Measurements from ENCODE around the gene ECHS1. TPM values are rescaled to one million over a fixed set of nuclear protein-coding genes. Genes with fewer than 3 reads are reported as not detected.

ECHS1 gene
- polyA plus RNA-seq, 3 donors = 34.6 to 102 (median 85.1) TPM

GRCh38 chr10:133383551-133383950, 10.4 kb upstream of the ECHS1 start:
- H3K9me3 Mint-ChIP-seq = peaks cover 0 to 2% (median 0%) of the 10 kb centered on the region in 7 donors
- H3K4me3 Mint-ChIP-seq = no peak overlapping the region
- no peaks in the 10 kb centered on the region for H3K36me3 ChIP-seq (replicated peaks in 1 of 2; ENCODE audit: control insufficient read depth in 1 of 2, insufficient read depth in 2 of 2, low read length in 2 of 2)
- H3K36me3 Mint-ChIP-seq = peaks cover 18 to 25% of the 10 kb centered on the region in 2 donors
- no peak overlapping the region for H3K27ac ChIP-seq (ENCODE audit: low read depth in 1 of 2, low read length in 2 of 2)
- no peak overlapping the region for H3K4me3 ChIP-seq (replicated peaks in 1 of 3; ENCODE audit: low read depth in 2 of 3, low read length in 3 of 3)
- H3K4me1 Mint-ChIP-seq = peaks cover 25% of the 10 kb centered on the region
- H2AFZ ChIP-seq (ENCODE audit: insufficient read depth, low read depth, low read length, poor library complexity, severe bottlenecking) = no peak overlapping the region
- H3K27ac Mint-ChIP-seq = peak overlapping the region in 1 of 7 donors; percentile 41
- no peaks in the 10 kb centered on the region for H3K79me2 ChIP-seq (ENCODE audit: insufficient read depth, low read length)
- no peak for DNase-seq
- no peaks in the 10 kb centered on the region for H3K9me3 ChIP-seq (replicated peaks in 1 of 2; ENCODE audit: control insufficient read depth in 1 of 2, insufficient read depth in 1 of 2, low read length in 2 of 2)
- no peaks in the 10 kb centered on the region for H4K20me1 ChIP-seq (ENCODE audit: insufficient read depth, low read length)
- TF ChIP-seq, protein P1, sequence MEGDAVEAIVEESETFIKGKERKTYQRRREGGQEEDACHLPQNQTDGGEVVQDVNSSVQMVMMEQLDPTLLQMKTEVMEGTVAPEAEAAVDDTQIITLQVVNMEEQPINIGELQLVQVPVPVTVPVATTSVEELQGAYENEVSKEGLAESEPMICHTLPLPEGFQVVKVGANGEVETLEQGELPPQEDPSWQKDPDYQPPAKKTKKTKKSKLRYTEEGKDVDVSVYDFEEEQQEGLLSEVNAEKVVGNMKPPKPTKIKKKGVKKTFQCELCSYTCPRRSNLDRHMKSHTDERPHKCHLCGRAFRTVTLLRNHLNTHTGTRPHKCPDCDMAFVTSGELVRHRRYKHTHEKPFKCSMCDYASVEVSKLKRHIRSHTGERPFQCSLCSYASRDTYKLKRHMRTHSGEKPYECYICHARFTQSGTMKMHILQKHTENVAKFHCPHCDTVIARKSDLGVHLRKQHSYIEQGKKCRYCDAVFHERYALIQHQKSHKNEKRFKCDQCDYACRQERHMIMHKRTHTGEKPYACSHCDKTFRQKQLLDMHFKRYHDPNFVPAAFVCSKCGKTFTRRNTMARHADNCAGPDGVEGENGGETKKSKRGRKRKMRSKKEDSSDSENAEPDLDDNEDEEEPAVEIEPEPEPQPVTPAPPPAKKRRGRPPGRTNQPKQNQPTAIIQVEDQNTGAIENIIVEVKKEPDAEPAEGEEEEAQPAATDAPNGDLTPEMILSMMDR (IDR thresholded peaks at IDR 0.05) = no peak
- intact Hi-C loops (cut with micrococcal nuclease) = no loop called here
- peaks cover 24 to 33% of the 10 kb centered on the region in 2 donors for H3K4me1 ChIP-seq (ENCODE audit: control insufficient read depth in 1 of 2, insufficient read depth in 2 of 2, low read length in 2 of 2)
- H3K4me2 ChIP-seq (replicated peaks; ENCODE audit: extremely low read depth, low read length, poor library complexity, severe bottlenecking) = no peak overlapping the region
- no peak overlapping the region for H3K9ac ChIP-seq (ENCODE audit: insufficient read depth, low read length, poor library complexity, severe bottlenecking)
- WGBS (ENCODE audit: insufficient coverage) = 92% methylated on average over 2 of the region's 4 CpGs
- H3K27me3 Mint-ChIP-seq (ENCODE audit: low read depth in 3 of 3) = peaks cover 6 to 16% (median 9%) of the 10 kb centered on the region in 3 donors
- peaks cover 0 to 4% of the 10 kb centered on the region in 2 donors for H3K27me3 ChIP-seq (ENCODE audit: control insufficient read depth in 2 of 2, insufficient read depth in 2 of 2, low read length in 2 of 2)

GRCh38 chr10:133381036-133381435, 7.9 kb upstream of the ECHS1 start:
- H3K27me3 Mint-ChIP-seq (ENCODE audit: low read depth in 3 of 3) = peaks cover 6 to 25% (median 17%) of the 10 kb centered on the region in 3 donors
- H3K4me2 ChIP-seq (replicated peaks; ENCODE audit: extremely low read depth, low read length, poor library complexity, severe bottlenecking) = peak overlapping the region; percentile 47
- no peaks in the 10 kb centered on the region for H3K9me3 ChIP-seq (replicated peaks in 1 of 2; ENCODE audit: control insufficient read depth in 1 of 2, insufficient read depth in 1 of 2, low read length in 2 of 2)
- TF ChIP-seq, protein P1 (IDR thresholded peaks at IDR 0.05) = no peak
- H3K9ac ChIP-seq (ENCODE audit: insufficient read depth, low read length, poor library complexity, severe bottlenecking) = no peak overlapping the region
- H3K36me3 ChIP-seq (replicated peaks in 1 of 2; ENCODE audit: control insufficient read depth in 1 of 2, insufficient read depth in 2 of 2, low read length in 2 of 2) = no peaks in the 10 kb centered on the region
- no peaks in the 10 kb centered on the region for H4K20me1 ChIP-seq (ENCODE audit: insufficient read depth, low read length)
- intact Hi-C loops (cut with micrococcal nuclease) = no loop called here
- peak; percentile 10 to 40 (median 18) for DNase-seq
- peaks cover 25% of the 10 kb centered on the region for H3K4me1 Mint-ChIP-seq
- H3K79me2 ChIP-seq (ENCODE audit: insufficient read depth, low read length) = no peaks in the 10 kb centered on the region
- peaks cover 31 to 42% of the 10 kb centered on the region in 2 donors for H3K4me1 ChIP-seq (ENCODE audit: control insufficient read depth in 1 of 2, insufficient read depth in 2 of 2, low read length in 2 of 2)
- H3K4me3 ChIP-seq (replicated peaks in 1 of 3; ENCODE audit: low read depth in 2 of 3, low read length in 3 of 3) = peak overlapping the region in 1 of 3 experiments; percentile 42
- H3K36me3 Mint-ChIP-seq = peaks cover 16 to 21% of the 10 kb centered on the region in 2 donors
- peaks cover 0 to 2% (median 0%) of the 10 kb centered on the region in 7 donors for H3K9me3 Mint-ChIP-seq
- peak overlapping the region in 4 of 7 donors; percentile 6 to 37 (median 17) for H3K27ac Mint-ChIP-seq
- peaks cover 0 to 6% of the 10 kb centered on the region in 2 donors for H3K27me3 ChIP-seq (ENCODE audit: control insufficient read depth in 2 of 2, insufficient read depth in 2 of 2, low read length in 2 of 2)
- H3K4me3 Mint-ChIP-seq = peak overlapping the region; percentile 56 to 75
- 8% methylated on average over 7 of the region's 8 CpGs for WGBS (ENCODE audit: insufficient coverage)
- peak overlapping the region in 1 of 2 donors; percentile 1 for H3K27ac ChIP-seq (ENCODE audit: low read depth in 1 of 2, low read length in 2 of 2)
- H2AFZ ChIP-seq (ENCODE audit: insufficient read depth, low read depth, low read length, poor library complexity, severe bottlenecking) = peak overlapping the region; percentile 59

Data from CD14-positive monocyte (primary cell).